SU-DHL-6 (cell line): ENCODE measurements around the gene NUDT21.

ENCODE experiments used
- H2AFZ ChIP-seq: fragments of 200-600 bp; sonication (generic); 2 replicates; pipeline ENCODE4 v1.6.1; 2014; ENCODE audit warnings: low read depth, mild to moderate bottlenecking, moderate library complexity, mixed read lengths, antibody characterized with exemption, low read length; ENCODE audit not compliant: severe bottlenecking
- H3F3A ChIP-seq: fragments of 200-600 bp; shearing (Covaris generic); 2 replicates; pipeline ENCODE4 v1.6.0; 2016; ENCODE audit warnings: antibody characterized with exemption, mild to moderate bottlenecking; ENCODE audit not compliant: insufficient read depth
- H3K27ac ChIP-seq: fragments of 200-600 bp; sonication (generic); 2 replicates; pipeline ENCODE4 v1.5.1; 2016; ENCODE audit warnings: low read depth, mild to moderate bottlenecking, low read length, moderate library complexity, mixed read lengths
- H3K27me3 ChIP-seq: fragments of 200-600 bp; sonication (generic), shearing (Covaris generic); 2 replicates; pipeline ENCODE4 v1.6.0; 2014; ENCODE audit warnings: mild to moderate bottlenecking, low read length
- H3K36me3 ChIP-seq: fragments of 200-600 bp; sonication (generic); 2 replicates; pipeline ENCODE4 v1.6.1; 2014; ENCODE audit warnings: mild to moderate bottlenecking, low read length, mixed read lengths
- H3K4me2 ChIP-seq: fragments of 300-600, 200-600 bp; shearing (Covaris generic), sonication (generic); 2 replicates; pipeline ENCODE4 v1.6.0; 2014; ENCODE audit warnings: low read length, low read depth, mild to moderate bottlenecking; ENCODE audit not compliant: poor library complexity, severe bottlenecking
- H3K4me3 ChIP-seq: fragments of 200-600 bp; sonication (generic); 2 replicates; pipeline ENCODE4 v1.5.1; 2014; ENCODE audit warnings: antibody characterized with exemption, low read length, mild to moderate bottlenecking, mixed read lengths; ENCODE audit not compliant: insufficient read depth, poor library complexity, severe bottlenecking
- H3K79me2 ChIP-seq: fragments of 200-600 bp; sonication (generic); 2 replicates; pipeline ENCODE4 v1.6.1; 2014; ENCODE audit warnings: mild to moderate bottlenecking, low read length, moderate library complexity; ENCODE audit not compliant: insufficient read depth
- H3K9ac ChIP-seq: fragments of 200-600 bp; sonication (generic); 2 replicates; pipeline ENCODE4 v1.7.0; 2014; ENCODE audit warnings: mild to moderate bottlenecking, low read length
- H3K9me2 ChIP-seq: fragments of 200-600 bp; sonication (generic); replicated peaks from 2 replicates; pipeline ENCODE4 v1.6.1; 2014; ENCODE audit warnings: low read length; ENCODE audit not compliant: insufficient read depth
- H3K9me3 ChIP-seq: fragments of 200-600 bp; sonication (generic); 2 replicates; pipeline ENCODE4 v1.6.1; 2014; ENCODE audit warnings: low read length, mixed read lengths; ENCODE audit not compliant: insufficient read depth
- H4K20me1 ChIP-seq: fragments of 200-600 bp; sonication (generic); 2 replicates; pipeline ENCODE4 v1.6.1; 2014; ENCODE audit warnings: low read depth, mild to moderate bottlenecking, antibody characterized with exemption, low read length, moderate library complexity, mixed read lengths
- CTCF ChIP-seq: fragments of 200-600 bp; sonication (generic); IDR thresholded peaks from one replicate; pipeline ENCODE4 v1.5.1; 2017; ENCODE audit warnings: antibody characterized with exemption, mild to moderate bottlenecking, low read length, moderate library complexity; ENCODE audit not compliant: insufficient read depth, poor library complexity, severe bottlenecking
- EZH2phosphoT487 ChIP-seq: fragments of 200-600 bp; sonication (generic), shearing (Covaris generic); conservative IDR thresholded peaks from 2 replicates; pipeline ENCODE4 v1.6.1; 2018; ENCODE audit warnings: mild to moderate bottlenecking, antibody characterized with exemption, low read length, moderate library complexity, mixed read lengths

Gene NUDT21

DNA sequence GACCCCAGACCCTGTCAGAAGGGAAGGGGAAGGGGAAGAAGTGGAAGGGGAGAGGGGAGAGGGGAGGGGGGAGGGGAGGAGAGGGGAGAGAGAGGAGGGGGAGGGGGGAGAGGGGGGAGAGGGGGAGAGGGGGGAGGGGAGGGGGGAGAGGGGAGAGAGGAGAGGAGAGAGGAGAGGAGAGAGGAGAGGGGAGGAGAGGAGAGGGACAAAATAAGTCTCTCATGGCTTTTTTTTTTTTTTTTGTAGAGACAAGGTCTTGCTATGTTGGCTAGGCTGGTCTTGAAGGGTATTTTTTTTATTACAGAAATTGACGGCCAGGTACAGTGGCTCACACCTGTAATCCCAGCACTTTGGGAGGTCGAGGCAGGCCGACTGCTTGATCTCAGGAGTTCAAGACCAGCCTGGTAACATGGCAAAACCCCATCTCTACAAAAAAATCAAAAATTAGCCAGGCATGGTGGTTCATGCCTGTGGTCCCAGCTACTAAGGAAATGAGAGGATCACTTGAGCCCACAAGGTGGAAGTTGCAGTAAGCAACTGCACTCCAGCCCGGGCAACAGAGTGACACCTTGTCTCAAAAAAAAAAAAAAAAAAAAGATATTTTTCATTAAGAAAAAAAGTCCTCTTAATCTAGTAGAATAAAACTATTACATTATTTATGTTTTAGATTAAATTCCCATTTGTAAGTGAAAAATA is 45.0 kb downstream of the NUDT21 start:
- H3K9me3 ChIP-seq: no peaks in the 10 kb centered on the region
- no peak overlapping the region for H3K4me3 ChIP-seq
- H3K79me2 ChIP-seq: no peaks in the 10 kb centered on the region
- no peaks in the 10 kb centered on the region for H3F3A ChIP-seq
- H4K20me1 ChIP-seq: no peaks in the 10 kb centered on the region
- H3K36me3 ChIP-seq: peaks cover 16% of the 10 kb centered on the region; the same call in 1 of the 2 replicates
- no peak overlapping the region for H3K4me2 ChIP-seq
- H3K9ac ChIP-seq: no peak overlapping the region
- H3K27me3 ChIP-seq: no peaks in the 10 kb centered on the region
- no peak for TF ChIP-seq CTCF
- no peak for TF ChIP-seq EZH2phosphoT487
- H3K27ac ChIP-seq: no peak overlapping the region
- no peaks in the 10 kb centered on the region for H3K9me2 ChIP-seq
- no peak overlapping the region for H2AFZ ChIP-seq

DNA sequence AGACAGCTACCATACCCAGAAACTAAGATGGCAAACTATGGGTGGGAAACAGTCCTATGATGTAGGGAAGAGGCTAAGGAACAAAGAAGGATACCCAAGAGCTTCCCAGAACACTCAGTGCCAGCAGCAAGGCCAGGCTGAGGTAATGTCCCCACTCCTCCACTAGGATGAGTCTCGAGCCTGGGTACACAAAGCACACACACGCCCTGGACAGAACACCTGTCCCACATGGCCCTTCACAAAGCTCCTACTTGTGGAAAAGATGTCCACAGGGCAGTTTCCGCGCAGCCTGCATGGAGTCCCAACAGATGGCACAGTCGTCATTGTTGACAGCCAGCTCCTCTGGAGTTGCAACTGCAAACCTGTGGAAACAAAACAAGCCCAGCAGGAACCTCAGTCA is 49.6 kb downstream of the NUDT21 start:
- H3K36me3 ChIP-seq: peaks cover 18% of the 10 kb centered on the region; the same call in 1 of the 2 replicates
- no peak overlapping the region for H3K4me2 ChIP-seq
- H3K27me3 ChIP-seq: no peaks in the 10 kb centered on the region
- H3K4me3 ChIP-seq: no peak overlapping the region
- H3K9me3 ChIP-seq: no peaks in the 10 kb centered on the region
- H4K20me1 ChIP-seq: no peaks in the 10 kb centered on the region
- no peak for TF ChIP-seq EZH2phosphoT487
- TF ChIP-seq CTCF: no peak
- no peaks in the 10 kb centered on the region for H3K9me2 ChIP-seq
- no peaks in the 10 kb centered on the region for H3K79me2 ChIP-seq
- no peak overlapping the region for H3K27ac ChIP-seq
- H2AFZ ChIP-seq: no peak overlapping the region
- H3K9ac ChIP-seq: no peak overlapping the region
- no peaks in the 10 kb centered on the region for H3F3A ChIP-seq

- Histone ChIP-seq H3K27me3 (no peaks in the 10 kb centered on the region), H3F3A (no peaks in the 10 kb centered on the region), H3K36me3 (peaks cover 18% of the 10 kb centered on the region; the same call in 1 of the 2 replicates), H4K20me1 (no peaks in the 10 kb centered on the region), H3K79me2 (no peaks in the 10 kb centered on the region), H3K4me3 (no peak overlapping the region), H3K27ac (no peak overlapping the region), H2AFZ (no peak overlapping the region), H3K9me2 (no peaks in the 10 kb centered on the region), H3K9ac (no peak overlapping the region), H3K9me3 (no peaks in the 10 kb centered on the region), H3K4me2 (no peak overlapping the region)
- TF ChIP-seq CTCF: no peak
- TF ChIP-seq EZH2phosphoT487: no peak
Observed at GRCh38 chr16:56400458-56400857, 50.7 kb downstream of the NUDT21 start.
